IMR-90 (cell line): ENCODE measurements around the gene RASIP1. TPM values are rescaled to one million over a fixed set of nuclear protein-coding genes. Genes with fewer than 3 reads are reported as not detected.

Experiments used
- ATAC-seq: fragments of 200-7000 bp; cut with Tn5 transposase; 2 replicates; pipeline ENCODE4 v1.9.1; 2020; ENCODE audit warnings: low read depth, mild to moderate bottlenecking, moderate library complexity
- BruUV-seq: library from RNA; stranded (reverse); fragments of 400-500 nt; replicated peaks from 2 replicates; lab custom pipeline; 2021; lab: Mats Ljungman, UMichigan
- CTCF ChIA-PET: fragments of 300-600 bp; formaldehyde crosslinking; extraction: SDS; loops from one replicate; lab custom pipeline; 2021; ENCODE audit warnings: antibody characterized with exemption; lab: Yijun Ruan, JAX
- POLR2A ChIA-PET: fragments of 300-600 bp; sonication (Branson Sonifier 250); formaldehyde crosslinking; loops from one replicate; lab custom pipeline; 2022; ENCODE audit warnings: antibody characterized with exemption; ENCODE audit not compliant: unreplicated experiment; lab: Charles Lee
- DNase-seq: peaks from one replicate; pipeline ENCODE4 v3.0.0; 2013
- H2AFZ ChIP-seq: replicated peaks from 2 replicates; pipeline ENCODE3; 2013; ENCODE audit warnings: low read length, mild to moderate bottlenecking; ENCODE audit not compliant: poor library complexity
- H2AK5ac ChIP-seq: 2 replicates; pipeline ENCODE4 v1.6.1; 2013; ENCODE audit warnings: low read depth, low read length, inconsistent platforms
- H2AK9ac ChIP-seq: replicated peaks from 2 replicates; pipeline ENCODE3; 2013; ENCODE audit warnings: mild to moderate bottlenecking, low read depth, low read length, moderate library complexity; ENCODE audit not compliant: poor library complexity
- H2BK120ac ChIP-seq: 2 replicates; pipeline ENCODE4 v1.6.1; 2013; ENCODE audit warnings: low read depth, low read length, inconsistent platforms
- H2BK15ac ChIP-seq: 3 replicates; pipeline ENCODE4 v1.6.1; 2013; ENCODE audit warnings: low read depth, low read length, inconsistent platforms
- H2BK20ac ChIP-seq: 2 replicates; pipeline ENCODE4 v1.6.1; 2013; ENCODE audit warnings: low read depth, mild to moderate bottlenecking, inconsistent platforms, low read length, moderate library complexity
- H2BK5ac ChIP-seq: 2 replicates; pipeline ENCODE4 v1.6.1; 2013; ENCODE audit warnings: mild to moderate bottlenecking, low read depth, low read length, inconsistent platforms; ENCODE audit not compliant: poor library complexity, severe bottlenecking
- H3K14ac ChIP-seq: replicated peaks from 2 replicates; pipeline ENCODE4 v1.6.1; 2013; ENCODE audit warnings: low read depth, low read length, inconsistent platforms
- H3K18ac ChIP-seq: 2 replicates; pipeline ENCODE4 v1.6.1; 2013; ENCODE audit warnings: low read depth, low read length, control low read depth
- H3K23ac ChIP-seq: 2 replicates; pipeline ENCODE4 v1.6.1; 2013; ENCODE audit warnings: low read depth, low read length, inconsistent platforms
- H3K27ac ChIP-seq: 2 replicates; pipeline ENCODE4 v1.5.1; 2013; ENCODE audit warnings: mild to moderate bottlenecking, control low read depth, low read length; ENCODE audit not compliant: insufficient read depth
- H3K27me3 ChIP-seq: 2 replicates; pipeline ENCODE4 v1.6.1; 2013; ENCODE audit warnings: low read length; ENCODE audit not compliant: control insufficient read depth, insufficient read depth
- H3K36me3 ChIP-seq: 2 replicates; pipeline ENCODE4 v1.6.1; 2013; ENCODE audit warnings: low read length, mixed read lengths; ENCODE audit not compliant: control insufficient read depth, insufficient read depth
- H3K4ac ChIP-seq: 2 replicates; pipeline ENCODE4 v1.6.1; 2013; ENCODE audit warnings: low read depth, low read length, inconsistent platforms
- H3K4me1 ChIP-seq: 2 replicates; pipeline ENCODE4 v1.6.1; 2013; ENCODE audit warnings: low read length, mixed read lengths; ENCODE audit not compliant: control insufficient read depth, insufficient read depth
- H3K4me2 ChIP-seq: 2 replicates; pipeline ENCODE4 v1.6.1; 2013; ENCODE audit warnings: low read depth, mild to moderate bottlenecking, control low read depth, low read length, moderate library complexity
- H3K4me3 ChIP-seq: 2 replicates; pipeline ENCODE4 v1.5.1; 2013; ENCODE audit warnings: low read depth, mild to moderate bottlenecking, control low read depth, low read length, moderate library complexity; ENCODE audit not compliant: insufficient read depth
- H3K56ac ChIP-seq: 2 replicates; pipeline ENCODE4 v1.6.1; 2013; ENCODE audit warnings: low read length, inconsistent platforms; ENCODE audit not compliant: insufficient read depth; ENCODE audit errors: extremely low read depth
- H3K79me1 ChIP-seq, 2 experiments: 2 replicates each; pipeline ENCODE4 v1.6.1; 2013; ENCODE audit warnings: low read length in 2 of 2, inconsistent platforms in 1 of 2, low read depth in 1 of 2
- H3K9ac ChIP-seq: 2 replicates; pipeline ENCODE4 v1.6.1; 2013; ENCODE audit warnings: low read depth, low read length, control low read depth
- H3K9me1 ChIP-seq: 2 replicates; pipeline ENCODE4 v1.6.1; 2013; ENCODE audit warnings: low read length, inconsistent platforms; ENCODE audit not compliant: insufficient read depth
- H3K9me3 ChIP-seq: 2 replicates; pipeline ENCODE4 v1.6.1; 2013; ENCODE audit warnings: low read length; ENCODE audit not compliant: control insufficient read depth, insufficient read depth
- H4K20me1 ChIP-seq: 2 replicates; pipeline ENCODE4 v1.6.1; 2013; ENCODE audit warnings: low read length, inconsistent platforms; ENCODE audit not compliant: insufficient read depth
- H4K5ac ChIP-seq: 2 replicates; pipeline ENCODE4 v1.6.1; 2013; ENCODE audit warnings: mild to moderate bottlenecking, low read depth, low read length, control low read depth
- H4K8ac ChIP-seq, 2 experiments: 2 replicates each; pipeline ENCODE4 v1.6.1; 2013; ENCODE audit warnings: low read depth in 2 of 2, low read length in 2 of 2, control low read depth in 1 of 2, inconsistent platforms in 1 of 2
- H4K91ac ChIP-seq: 2 replicates; pipeline ENCODE4 v1.6.1; 2013; ENCODE audit warnings: low read depth, low read length, inconsistent platforms; ENCODE audit not compliant: insufficient read depth
- CHD1 ChIP-seq: IDR thresholded peaks from 2 replicates; pipeline ENCODE4 v1.6.1; 2012; ENCODE audit warnings: low read depth, low read length, improper control_type of control experiment
- ELK1 ChIP-seq: fragments of 150-350 bp; IDR thresholded peaks from 2 replicates; pipeline ENCODE4 v1.6.1; 2016; ENCODE audit warnings: low read depth, mild to moderate bottlenecking, low read length, moderate library complexity, borderline replicate concordance
- MAZ ChIP-seq: IDR thresholded peaks from 2 replicates; pipeline ENCODE4 v1.6.1; 2012; ENCODE audit warnings: low read depth, mild to moderate bottlenecking, low read length, improper control_type of control experiment, moderate library complexity, borderline replicate concordance
- MXI1 ChIP-seq: IDR thresholded peaks from 2 replicates; pipeline ENCODE4 v1.6.1; 2012; ENCODE audit warnings: low read depth, mild to moderate bottlenecking, low read length, moderate library complexity, borderline replicate concordance
- RAD21 ChIP-seq: IDR thresholded peaks from 2 replicates; pipeline ENCODE4 v1.6.1; 2012; ENCODE audit warnings: low read length, improper control_type of control experiment
- SMC3 ChIP-seq: fragments of 150-350 bp; IDR thresholded peaks from 2 replicates; pipeline ENCODE4 v1.6.1; 2016; ENCODE audit warnings: low read depth, mild to moderate bottlenecking, antibody characterized with exemption, low read length, moderate library complexity
- USF2 ChIP-seq: fragments of 150-350 bp; IDR thresholded peaks from 2 replicates; pipeline ENCODE4 v1.6.1; 2017; ENCODE audit warnings: mild to moderate bottlenecking, antibody characterized with exemption, low read length, low read depth
- WGBS, 2 experiments: methylation state at CpG; one replicate each; pipeline versions ENCODE4 v1.1.5 to v1.1.7; 2013; ENCODE audit warnings: missing lambda C conversion rate in 2 of 2; ENCODE audit not compliant: insufficient read length in 1 of 2; ENCODE audit errors: extremely low coverage in 2 of 2; 5-methylcytosine and 5-hydroxymethylcytosine counted together
- dilution Hi-C: fragments of 300-500 bp; cut with HindIII; formaldehyde crosslinking; loops from one replicate; pipeline ENCODE4 v1.14.3; 2018; ENCODE audit warnings: low sequenced_read_pairs; ENCODE audit not compliant: unreplicated experiment
- in situ Hi-C: fragments of 300-500 bp; cut with MboI; formaldehyde crosslinking; loops from 3 replicates; pipeline ENCODE4 v1.14.3; 2019; ENCODE audit warnings: low sequenced_read_pairs, inconsistent platforms, mixed read lengths
- intact Hi-C: fragments of 100-400 bp; cut with micrococcal nuclease; formaldehyde crosslinking; loops from 2 replicates; pipeline ENCODE4 v1.10.0; 2022
- polyA plus RNA-seq, 3 experiments: library from polyadenylated mRNA; depleted of rRNA; stranded (reverse); fragments of >200 nt; gene quantifications; 2 replicates each; pipeline ENCODE4 v1.2.3, GENCODE V29; 2012; ENCODE audit warnings: low replicate concordance in 1 of 3
- total RNA-seq: library from RNA; depleted of rRNA; stranded (reverse); fragments of >200 nt; gene quantifications from 2 replicates; pipeline ENCODE4 v1.2.3, GENCODE V29; 2012

Gene RASIP1
- total and polyA plus RNA-seq, 2 of the 4 experiments (the other 2 are of a cell fraction), result 0.18 to 0.51 TPM

GRCh38 chr19:48708471-48708870, 31.9 kb downstream of the RASIP1 start:
- Histone ChIP-seq H3K9me1 (no peaks in the 10 kb centered on the region), H3K4me2 (no peak overlapping the region), H2AFZ (no peak overlapping the region), H2BK15ac (no peak overlapping the region), H2BK120ac (no peak overlapping the region), H4K91ac (no peak overlapping the region), H3K4ac (no peak overlapping the region), H3K9ac (no peak overlapping the region), H3K36me3 (peaks cover 4% of the 10 kb centered on the region), H3K56ac (no peak overlapping the region), H3K79me1 (peaks cover 2 to 9% of the 10 kb centered on the region in 2 experiments; a peak in 3 of 4 replicates), H3K23ac (no peak overlapping the region), H3K9me3 (no peaks in the 10 kb centered on the region), H3K4me1 (peaks cover 5% of the 10 kb centered on the region; the same call in 1 of the 2 replicates), H4K5ac (no peak overlapping the region), H2BK20ac (no peak overlapping the region), H3K14ac (no peak overlapping the region), H3K4me3 (no peak overlapping the region), H3K18ac (no peak overlapping the region), H3K27ac (no peak overlapping the region), H4K20me1 (no peaks in the 10 kb centered on the region), H2AK5ac (no peak overlapping the region), H2BK5ac (no peak overlapping the region), H4K8ac (no peak overlapping the region), H2AK9ac (peak overlapping the region; percentile 33), H3K27me3 (no peaks in the 10 kb centered on the region)
- in situ Hi-C loops (no loop called here), intact Hi-C loops (no loop called here), dilution Hi-C loops (no loop called here)
- ChIA-PET CTCF (no interaction called here), POLR2A (no interaction called here)
- DNase-seq (no peak), ATAC-seq (no peak)
- no TSS peak for BruUV-seq
- WGBS, 2 experiments, result 27% methylated on average over 10 of the region's 11 CpGs; no CpG with 5 or more reads in 1 of the 2 experiments
- no peak for TF ChIP-seq MXI1
- TF ChIP-seq MAZ, result no peak
- TF ChIP-seq SMC3, result no peak
- no peak for TF ChIP-seq ELK1
- no peak for TF ChIP-seq CHD1
- no peak for TF ChIP-seq USF2
- TF ChIP-seq RAD21, result no peak
